HG03565 (cell line): ENCODE results near the gene MAL.

ENCODE experiments used
- ATAC-seq: cut with Tn5 transposase; IDR thresholded peaks from one replicate; pipeline ENCODE4 v1.9.1; 2021; ENCODE audit warnings: mild to moderate bottlenecking, moderate library complexity; ENCODE audit not compliant: unreplicated experiment

The MAL gene

GRCh38 chr2:95047629-95048510 lies 22.4 kb downstream of the MAL start:
- ATAC-seq = no peak

DNA sequence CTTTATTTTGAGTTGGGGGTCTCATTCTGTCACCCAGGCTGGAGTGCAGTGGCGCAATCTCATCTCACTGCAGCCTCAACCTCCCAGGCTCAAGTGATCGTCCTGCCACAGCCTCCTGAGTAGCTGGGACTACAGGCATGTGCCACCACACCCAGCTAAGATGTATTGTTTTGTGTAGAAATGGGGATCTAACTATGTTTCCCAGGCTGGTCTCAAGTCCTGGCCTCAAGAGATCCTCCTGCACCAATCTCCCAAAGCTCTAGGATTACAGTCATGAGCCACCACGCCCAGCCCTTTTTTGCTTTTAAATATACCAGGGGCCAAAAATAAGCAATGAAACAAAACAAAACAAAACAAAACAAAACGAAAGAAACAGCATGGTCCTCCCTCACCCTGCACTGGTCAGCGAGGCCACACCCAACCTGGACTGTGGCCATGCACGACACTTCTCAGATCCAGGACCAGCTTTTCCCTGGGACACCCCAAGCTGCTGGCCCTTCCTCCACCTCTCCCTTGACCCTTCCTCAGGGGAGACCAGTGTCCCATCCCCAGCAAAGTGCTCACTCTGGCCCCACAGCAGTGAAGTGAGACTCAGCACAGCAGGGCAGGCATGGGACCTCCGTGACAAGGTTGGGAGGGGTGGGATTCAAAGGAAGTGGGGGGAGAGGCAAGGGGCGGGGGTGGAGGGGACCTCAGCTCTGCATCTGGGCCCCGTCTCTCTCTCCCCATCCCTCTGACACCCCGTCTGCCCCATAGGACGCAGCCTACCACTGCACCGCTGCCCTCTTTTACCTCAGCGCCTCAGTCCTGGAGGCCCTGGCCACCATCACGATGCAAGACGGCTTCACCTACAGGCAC lies 23.5 kb downstream of the MAL start:
- ATAC-seq = no peak

- ATAC-seq = no peak
These were observed 24.1 kb downstream of the MAL start for GRCh38 chr2:95049683-95049955.

DNA sequence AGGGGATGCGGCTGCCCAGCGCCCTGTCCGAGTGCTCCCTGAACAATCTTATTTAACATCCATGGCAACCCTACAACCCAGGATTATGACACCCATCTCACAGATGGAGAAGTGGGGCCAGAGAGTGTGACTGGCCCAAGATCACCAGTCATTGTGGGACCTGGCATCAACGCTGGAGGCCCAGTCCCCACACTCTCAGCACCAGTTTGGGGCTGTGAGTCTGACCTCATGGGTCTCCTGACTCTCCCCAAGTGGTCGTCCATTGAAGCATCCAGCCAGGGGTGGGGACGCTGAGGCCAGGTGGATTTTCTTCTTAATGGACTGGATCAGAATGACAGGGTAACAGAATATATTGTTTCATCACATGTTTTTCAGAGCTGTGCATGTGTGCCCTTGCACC lies 24.5 kb downstream of the MAL start:
- ATAC-seq = no peak

GRCh38 chr2:95050385-95051300 lies 25.1 kb downstream of the MAL start:
- no peak for ATAC-seq

- ATAC-seq = no peak
These were observed 26.1 kb downstream of the MAL start for GRCh38 chr2:95051626-95052025.

DNA sequence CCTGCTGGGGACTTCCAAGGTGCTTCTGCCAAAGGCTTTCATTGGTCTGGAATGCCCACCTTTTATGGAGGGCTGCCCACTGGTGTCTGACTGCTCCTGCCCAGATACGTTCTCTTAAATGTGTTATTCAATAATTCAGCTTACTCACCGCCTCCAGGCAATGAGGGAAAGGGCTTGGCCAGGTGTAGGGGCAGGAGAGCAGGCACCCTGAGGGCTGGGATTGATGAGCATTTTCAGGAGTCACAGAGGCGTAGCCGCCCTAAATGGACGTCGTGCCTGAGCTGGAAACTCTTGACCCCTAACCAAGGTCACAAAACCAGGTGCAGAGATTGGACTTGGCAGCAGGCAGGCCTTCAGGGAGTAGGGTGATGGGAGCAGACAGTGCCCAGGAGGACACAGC lies 26.8 kb downstream of the MAL start:
- no peak for ATAC-seq

DNA sequence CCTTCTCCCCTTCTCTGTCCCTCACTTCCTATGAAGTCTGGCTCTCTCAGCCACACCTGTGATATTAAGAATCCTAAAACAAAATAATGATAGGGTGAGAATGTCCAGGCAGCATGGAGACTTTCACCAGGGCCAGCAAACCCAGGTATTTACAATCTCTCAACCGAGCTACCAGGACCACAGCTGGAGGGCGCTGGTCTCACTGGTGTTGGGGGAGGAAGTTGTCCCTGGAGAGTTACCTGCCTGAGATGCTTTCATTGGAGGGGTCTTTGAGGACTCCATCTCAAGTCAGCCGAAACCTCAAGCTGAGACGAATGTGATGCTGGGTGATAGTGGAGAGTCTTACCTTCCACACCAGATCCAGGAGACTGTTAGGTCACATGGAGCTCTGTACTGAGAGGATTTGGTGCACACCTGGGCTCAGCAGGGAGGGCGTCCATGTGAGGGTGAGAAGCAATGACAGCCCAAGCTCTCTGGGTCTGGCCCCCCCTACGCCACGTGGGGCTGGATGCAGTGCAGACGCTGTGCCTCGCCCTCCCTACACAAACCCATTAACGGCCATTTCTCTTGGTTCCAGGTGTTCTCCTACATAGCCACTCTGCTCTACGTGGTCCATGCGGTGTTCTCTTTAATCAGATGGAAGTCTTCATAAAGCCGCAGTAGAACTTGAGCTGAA lies 27.4 kb downstream of the MAL start:
- no peak for ATAC-seq

GRCh38 chr2:95053543-95053942 lies 28.0 kb downstream of the MAL start:
- ATAC-seq = no peak

- ATAC-seq = no peak
These were observed 28.5 kb downstream of the MAL start for GRCh38 chr2:95054016-95054415.

DNA sequence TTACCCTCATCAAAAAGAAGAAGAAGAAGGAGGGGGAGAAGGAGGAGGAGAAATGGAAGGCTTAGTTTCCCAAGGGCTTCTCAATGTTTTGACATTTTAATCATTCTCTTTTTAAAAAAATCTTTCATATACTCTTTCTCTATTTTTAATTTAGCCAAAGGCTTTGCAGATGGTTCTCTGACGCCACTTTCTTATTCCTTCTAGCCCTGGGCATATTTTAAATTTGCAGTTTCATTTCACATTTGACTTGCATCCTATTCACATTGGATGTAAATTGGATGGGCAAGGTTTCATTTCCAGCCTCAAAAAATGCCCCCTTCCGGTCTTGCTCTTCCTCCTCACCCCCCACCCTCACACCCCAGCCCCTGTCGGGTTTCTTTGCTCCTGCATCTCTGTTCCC lies 29.8 kb downstream of the MAL start:
- no peak for ATAC-seq

DNA sequence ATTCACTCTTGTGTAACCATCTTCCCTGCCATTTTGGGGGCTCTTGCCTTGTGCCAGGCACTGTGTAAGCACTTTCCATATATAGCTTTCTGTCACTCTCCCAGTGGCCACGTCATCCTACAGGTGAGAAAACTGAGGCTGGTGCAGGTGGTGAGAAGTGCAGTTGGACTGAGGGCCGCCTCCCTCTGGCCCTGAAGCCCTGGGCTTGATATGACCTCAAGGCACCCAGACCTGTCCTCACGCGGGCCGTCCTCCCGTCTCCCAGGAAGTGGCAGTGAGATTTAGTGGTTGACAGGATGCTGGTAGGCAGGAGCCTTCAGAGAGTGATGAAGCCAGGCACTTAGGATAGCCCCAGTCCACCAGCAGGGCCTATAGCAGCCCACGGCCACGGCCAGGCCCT lies 30.5 kb downstream of the MAL start:
- no peak for ATAC-seq

- no peak for ATAC-seq
These were observed 31.3 kb downstream of the MAL start for GRCh38 chr2:95056461-95057459.

GRCh38 chr2:95057535-95058370 lies 32.2 kb downstream of the MAL start:
- no peak for ATAC-seq

DNA sequence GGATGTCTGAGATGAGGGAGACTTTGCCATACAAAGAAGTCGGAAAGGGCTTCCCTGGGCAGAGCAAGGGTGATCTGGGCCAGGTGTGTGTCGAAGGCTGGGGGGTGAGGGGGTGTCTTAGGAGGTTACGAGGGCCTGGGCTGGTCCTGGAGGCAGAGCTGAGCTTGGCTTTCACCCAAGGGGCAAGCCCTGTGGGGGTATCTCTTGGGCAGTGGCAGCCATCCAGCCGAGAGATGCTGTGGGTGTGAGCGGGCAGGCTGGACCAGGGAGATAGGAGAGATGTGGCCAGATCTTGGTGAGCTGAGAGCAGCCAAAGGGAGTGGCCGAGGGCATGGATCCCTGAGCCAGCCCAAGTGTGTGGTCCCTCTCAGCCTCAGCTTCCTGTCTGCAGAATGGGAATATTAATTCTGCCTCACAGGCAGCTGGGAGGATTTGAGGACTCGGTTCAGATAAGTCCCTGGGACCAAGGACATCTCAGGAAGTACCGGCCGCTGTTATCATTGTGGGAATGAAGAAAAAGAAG lies 33.0 kb downstream of the MAL start:
- no peak for ATAC-seq

DNA sequence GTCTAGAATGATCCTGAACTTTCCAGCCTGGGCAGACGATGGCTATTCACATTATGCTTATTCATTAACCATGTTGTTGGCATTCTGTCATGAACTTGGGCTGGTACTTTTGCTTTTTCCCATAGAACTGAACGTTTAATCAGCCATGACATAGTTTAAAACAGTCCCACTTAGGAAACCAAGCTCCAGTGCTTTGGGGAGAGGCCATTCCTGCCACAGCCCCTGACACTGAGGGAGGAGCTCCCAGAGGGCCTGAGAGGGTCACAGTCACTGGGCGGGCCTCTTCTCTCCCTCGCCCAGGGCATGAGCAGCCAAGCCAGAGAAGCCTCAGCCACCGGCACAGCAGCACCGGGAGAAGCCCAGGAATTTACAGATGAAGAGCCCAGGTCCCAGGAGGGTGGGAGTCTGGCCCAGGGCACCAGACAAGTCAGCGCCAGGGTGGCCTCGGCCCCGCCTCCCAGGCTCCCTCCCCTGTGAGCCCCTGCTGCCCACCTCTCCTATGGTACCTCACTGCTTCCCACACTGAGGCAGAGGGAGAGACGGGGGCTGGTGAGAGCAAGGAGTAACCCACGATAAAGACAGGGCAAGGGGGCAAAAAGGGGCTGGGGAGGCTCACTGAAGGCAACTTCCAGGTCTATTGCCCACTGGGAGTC lies 33.6 kb downstream of the MAL start:
- no peak for ATAC-seq

GRCh38 chr2:95059656-95060370 lies 34.3 kb downstream of the MAL start:
- ATAC-seq = no peak
